LNCAP (cell line): ENCODE results near the gene GRM1.

Experiments
- TF ChIP-seq, protein P1 (sequence below): fragments of 450-650 bp; IDR thresholded peaks from 2 replicates; pipeline ENCODE4 v1.5.1; 2017; ENCODE audit warnings: mild to moderate bottlenecking

The GRM1 gene

DNA sequence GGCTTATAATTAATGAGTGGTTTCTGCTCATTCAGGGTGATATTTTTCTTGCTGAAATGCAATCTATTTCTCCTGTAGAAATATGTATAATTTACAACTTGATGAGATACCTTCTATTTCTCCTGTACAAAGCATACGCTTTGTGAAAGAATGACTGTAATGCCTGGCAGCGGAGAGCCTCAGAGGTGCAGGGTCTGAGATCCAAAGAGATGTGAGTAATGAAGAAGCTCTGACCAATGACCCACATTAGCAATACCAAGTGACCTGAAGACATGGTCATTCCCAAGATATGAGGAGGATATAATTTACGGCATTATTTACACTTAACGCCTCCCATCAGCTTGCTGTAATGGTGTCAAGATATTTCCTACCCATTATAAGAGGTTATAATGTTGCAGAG lies 416.4 kb downstream of the GRM1 start:
- TF ChIP-seq, protein P1, sequence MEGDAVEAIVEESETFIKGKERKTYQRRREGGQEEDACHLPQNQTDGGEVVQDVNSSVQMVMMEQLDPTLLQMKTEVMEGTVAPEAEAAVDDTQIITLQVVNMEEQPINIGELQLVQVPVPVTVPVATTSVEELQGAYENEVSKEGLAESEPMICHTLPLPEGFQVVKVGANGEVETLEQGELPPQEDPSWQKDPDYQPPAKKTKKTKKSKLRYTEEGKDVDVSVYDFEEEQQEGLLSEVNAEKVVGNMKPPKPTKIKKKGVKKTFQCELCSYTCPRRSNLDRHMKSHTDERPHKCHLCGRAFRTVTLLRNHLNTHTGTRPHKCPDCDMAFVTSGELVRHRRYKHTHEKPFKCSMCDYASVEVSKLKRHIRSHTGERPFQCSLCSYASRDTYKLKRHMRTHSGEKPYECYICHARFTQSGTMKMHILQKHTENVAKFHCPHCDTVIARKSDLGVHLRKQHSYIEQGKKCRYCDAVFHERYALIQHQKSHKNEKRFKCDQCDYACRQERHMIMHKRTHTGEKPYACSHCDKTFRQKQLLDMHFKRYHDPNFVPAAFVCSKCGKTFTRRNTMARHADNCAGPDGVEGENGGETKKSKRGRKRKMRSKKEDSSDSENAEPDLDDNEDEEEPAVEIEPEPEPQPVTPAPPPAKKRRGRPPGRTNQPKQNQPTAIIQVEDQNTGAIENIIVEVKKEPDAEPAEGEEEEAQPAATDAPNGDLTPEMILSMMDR: no peak

- TF ChIP-seq, protein P1: no peak
Observed at GRCh38 chr6:146456886-146457285, 428.0 kb downstream of the GRM1 start.

GRCh38 chr6:146460941-146461340 lies 432.1 kb downstream of the GRM1 start:
- TF ChIP-seq, protein P1: no peak

GRCh38 chr6:146470091-146470770 lies 441.4 kb downstream of the GRM1 start:
- TF ChIP-seq, protein P1: no peak

- TF ChIP-seq, protein P1: no peak
Observed at GRCh38 chr6:146472918-146473317, 444.1 kb downstream of the GRM1 start.

- TF ChIP-seq, protein P1: no peak
Observed at GRCh38 chr6:146481527-146481926, 452.7 kb downstream of the GRM1 start.

DNA sequence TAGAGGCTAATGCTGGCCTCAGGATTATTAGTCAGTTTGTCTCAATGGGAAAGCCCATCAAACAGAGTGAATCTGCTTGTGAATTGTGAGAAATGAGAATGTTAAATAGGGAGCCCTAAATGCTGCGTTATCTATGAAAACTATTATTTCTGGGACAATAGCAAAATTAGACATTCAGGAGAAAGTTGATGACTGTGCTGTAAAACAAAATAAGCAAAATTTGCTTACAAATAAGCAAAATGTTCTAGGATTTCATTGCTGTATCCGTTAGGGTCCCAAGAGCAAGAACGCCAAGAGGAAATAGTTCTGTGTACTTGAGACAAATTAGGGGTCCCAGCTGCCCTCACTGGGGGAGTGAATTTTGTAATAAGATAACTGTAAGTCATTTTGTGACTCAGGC lies 455.5 kb downstream of the GRM1 start:
- TF ChIP-seq, protein P1: no peak
